ENCODE measurements around the gene GLB1L2.

DNA sequence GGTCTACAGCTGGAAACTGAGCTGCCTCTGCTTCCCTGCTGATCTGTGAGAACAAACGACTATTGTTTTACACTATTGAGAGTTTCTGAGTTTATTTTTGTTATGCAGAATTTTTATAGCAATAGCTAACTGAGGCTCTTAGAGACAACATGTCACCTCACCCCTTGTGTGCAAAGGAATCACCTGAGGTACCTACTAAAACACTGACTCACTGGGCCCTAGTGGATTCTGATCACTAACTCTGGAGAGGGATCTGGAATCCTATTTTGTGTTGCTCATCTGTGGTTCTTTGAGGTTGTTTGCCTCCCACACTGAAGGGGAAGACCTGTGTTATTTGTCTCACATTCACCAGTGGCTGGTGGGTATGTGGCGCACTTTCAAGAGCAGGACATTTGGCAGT lies 93.6 kb downstream of the GLB1L2 start:
- TF ChIP-seq GATA3 (IDR thresholded peaks at IDR 0.05; ENCODE audit: low read depth, low read length) (no peak), GATA2 (IDR thresholded peaks at IDR 0.05; ENCODE audit: low read depth, low read length) (no peak)
